GM12864 (cell line): ENCODE results near the gene MRGPRX3.

ENCODE experiments used
- DNase-seq: peaks from one replicate; pipeline ENCODE4 v3.0.0-alpha.2; 2011; ENCODE audit warnings: low read depth
- H3K4me3 ChIP-seq: 2 replicates; pipeline ENCODE4 v1.5.1; 2011; ENCODE audit warnings: mild to moderate bottlenecking, low read depth, low read length, control low read depth
- CTCF ChIP-seq: IDR thresholded peaks from 2 replicates; pipeline ENCODE4 v1.5.1; 2011; ENCODE audit warnings: low read depth, mild to moderate bottlenecking, moderate library complexity, low read length, control low read depth, inconsistent platforms; ENCODE audit errors: missing control alignments

Gene MRGPRX3

GRCh38 chr11:18135308-18135707 is 2.9 kb downstream of the MRGPRX3 start:
- no peak for TF ChIP-seq CTCF
- DNase-seq: no peak
- no peak overlapping the region for H3K4me3 ChIP-seq

GRCh38 chr11:18137186-18137800 is 4.9 kb downstream of the MRGPRX3 start:
- H3K4me3 ChIP-seq: no peak overlapping the region
- no peak for TF ChIP-seq CTCF
- DNase-seq: no peak

- no peak for DNase-seq
- TF ChIP-seq CTCF: no peak
- no peak overlapping the region for H3K4me3 ChIP-seq
Measured at GRCh38 chr11:18140145-18140544, 7.8 kb downstream of the MRGPRX3 start.

- no peak overlapping the region for H3K4me3 ChIP-seq
- TF ChIP-seq CTCF: no peak
- no peak for DNase-seq
Measured at GRCh38 chr11:18144243-18144642, 11.9 kb downstream of the MRGPRX3 start.

GRCh38 chr11:18145025-18145424 is 12.7 kb downstream of the MRGPRX3 start:
- TF ChIP-seq CTCF: no peak
- no peak overlapping the region for H3K4me3 ChIP-seq
- no peak for DNase-seq

DNA sequence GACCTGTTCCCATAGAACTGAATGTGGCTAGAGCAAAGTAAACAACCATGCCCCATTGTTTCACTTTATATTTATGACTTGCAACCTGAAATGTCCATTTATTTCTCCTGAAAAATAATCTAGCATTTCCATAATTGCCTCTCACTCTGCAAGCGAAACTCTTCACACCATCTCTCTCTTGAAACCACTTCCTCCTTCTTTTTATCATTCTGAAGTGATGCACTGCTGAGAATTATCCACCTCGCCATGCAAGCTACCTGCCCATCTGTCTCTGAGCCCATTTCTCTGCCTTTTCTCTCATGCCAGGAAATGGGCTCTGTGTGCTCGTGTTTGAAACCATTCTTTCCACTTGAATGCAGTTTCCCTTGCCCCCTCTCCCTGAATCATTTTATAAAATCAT is 13.5 kb downstream of the MRGPRX3 start:
- TF ChIP-seq CTCF: no peak
- no peak for DNase-seq
- no peak overlapping the region for H3K4me3 ChIP-seq

DNA sequence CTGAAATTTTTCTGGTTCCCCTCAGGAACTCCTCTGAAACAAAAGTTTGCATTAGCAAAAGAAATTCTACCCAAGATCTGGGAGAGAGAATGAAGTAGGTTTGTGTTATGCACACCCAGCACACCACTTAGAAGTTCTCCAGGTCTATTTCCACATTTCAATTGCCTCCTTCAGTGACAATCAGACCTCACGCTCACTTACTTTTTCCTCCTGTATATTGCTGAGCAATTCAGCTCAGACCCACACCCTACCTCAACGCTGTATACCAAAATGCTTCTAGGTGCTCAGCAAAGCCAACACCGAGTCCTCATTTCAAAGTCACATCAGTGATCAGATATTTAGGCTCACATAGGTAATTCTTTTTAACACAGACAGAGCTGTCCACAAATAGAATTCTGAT is 19.2 kb downstream of the MRGPRX3 start:
- H3K4me3 ChIP-seq: no peak overlapping the region
- no peak for TF ChIP-seq CTCF
- DNase-seq: no peak
